Measurements from ENCODE around the gene CELF1.

Gene CELF1

DNA sequence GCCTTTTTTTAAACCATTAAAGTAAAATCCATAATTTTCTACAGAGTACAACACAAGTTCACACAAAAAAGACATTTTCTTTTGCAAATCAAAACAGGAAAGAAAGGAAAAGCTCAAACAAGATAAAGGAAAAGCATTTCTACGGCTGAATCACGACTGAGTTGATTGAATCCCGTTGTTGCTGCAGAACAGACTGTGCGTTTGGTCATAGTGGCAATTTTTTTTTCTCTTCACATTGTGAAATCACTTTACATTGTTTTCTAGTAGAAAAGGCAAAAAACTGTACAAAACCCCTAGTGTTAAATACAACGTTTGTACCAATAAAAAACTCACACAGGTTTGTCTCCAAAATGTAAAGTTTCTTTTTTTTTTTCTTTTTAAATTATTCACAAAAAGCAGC is 86.7 kb downstream of the CELF1 start:
- H3K4me2 ChIP-seq (ENCODE audit: low read depth, low read length, poor library complexity, severe bottlenecking), result no peak overlapping the region
- peaks cover 72% of the 10 kb centered on the region for H3K36me3 ChIP-seq (ENCODE audit: insufficient read depth, low read length)
- no peaks in the 10 kb centered on the region for H3K9me3 ChIP-seq (ENCODE audit: insufficient read depth, low read depth, low read length)
- TF ChIP-seq EZH2phosphoT487 (IDR thresholded peaks at IDR 0.05; ENCODE audit: borderline replicate concordance) (no peak), CTCF (conservative IDR thresholded peaks at IDR 0.05; ENCODE audit: low read length) (no peak)
- H3K9me2 ChIP-seq (replicated peaks; ENCODE audit: low read depth, low read length), result no peaks in the 10 kb centered on the region
- no peaks in the 10 kb centered on the region for H4K20me1 ChIP-seq (ENCODE audit: insufficient read depth, low read length, poor library complexity, severe bottlenecking)
- no peaks in the 10 kb centered on the region for H3F3A ChIP-seq (ENCODE audit: low read depth)
- peaks cover 15% of the 10 kb centered on the region; the same call in 1 of the 2 replicates for H3K79me2 ChIP-seq (ENCODE audit: insufficient read depth, low read length)
- no peak overlapping the region for H2AFZ ChIP-seq (ENCODE audit: low read length)
- H3K4me1 ChIP-seq (ENCODE audit: insufficient read depth, low read length, poor library complexity, severe bottlenecking), result no peaks in the 10 kb centered on the region
- H3K4me3 ChIP-seq (ENCODE audit: low read length, poor library complexity, severe bottlenecking), result no peak overlapping the region
- no peak overlapping the region for H3K9ac ChIP-seq (ENCODE audit: low read depth, low read length, poor library complexity, severe bottlenecking)
- H3K27me3 ChIP-seq (ENCODE audit: insufficient read depth, low read length, poor library complexity, severe bottlenecking), result no peaks in the 10 kb centered on the region

GRCh38 chr11:47464483-47464882 is 88.4 kb downstream of the CELF1 start:
- TF ChIP-seq EZH2phosphoT487 (IDR thresholded peaks at IDR 0.05; ENCODE audit: borderline replicate concordance) (no peak), CTCF (conservative IDR thresholded peaks at IDR 0.05; ENCODE audit: low read length) (no peak)
- no peak overlapping the region for H3K4me2 ChIP-seq (ENCODE audit: low read depth, low read length, poor library complexity, severe bottlenecking)
- no peak overlapping the region for H3K9ac ChIP-seq (ENCODE audit: low read depth, low read length, poor library complexity, severe bottlenecking)
- no peak overlapping the region for H2AFZ ChIP-seq (ENCODE audit: low read length)
- no peaks in the 10 kb centered on the region for H3K9me3 ChIP-seq (ENCODE audit: insufficient read depth, low read depth, low read length)
- no peak overlapping the region for H3K4me3 ChIP-seq (ENCODE audit: low read length, poor library complexity, severe bottlenecking)
- H3K4me1 ChIP-seq (ENCODE audit: insufficient read depth, low read length, poor library complexity, severe bottlenecking), result no peaks in the 10 kb centered on the region
- H4K20me1 ChIP-seq (ENCODE audit: insufficient read depth, low read length, poor library complexity, severe bottlenecking), result no peaks in the 10 kb centered on the region
- peaks cover 15% of the 10 kb centered on the region; the same call in 1 of the 2 replicates for H3K79me2 ChIP-seq (ENCODE audit: insufficient read depth, low read length)
- no peaks in the 10 kb centered on the region for H3F3A ChIP-seq (ENCODE audit: low read depth)
- peaks cover 56% of the 10 kb centered on the region; the same call in 1 of the 2 replicates for H3K36me3 ChIP-seq (ENCODE audit: insufficient read depth, low read length)
- H3K9me2 ChIP-seq (replicated peaks; ENCODE audit: low read depth, low read length), result no peaks in the 10 kb centered on the region
- H3K27me3 ChIP-seq (ENCODE audit: insufficient read depth, low read length, poor library complexity, severe bottlenecking), result no peaks in the 10 kb centered on the region

DNA sequence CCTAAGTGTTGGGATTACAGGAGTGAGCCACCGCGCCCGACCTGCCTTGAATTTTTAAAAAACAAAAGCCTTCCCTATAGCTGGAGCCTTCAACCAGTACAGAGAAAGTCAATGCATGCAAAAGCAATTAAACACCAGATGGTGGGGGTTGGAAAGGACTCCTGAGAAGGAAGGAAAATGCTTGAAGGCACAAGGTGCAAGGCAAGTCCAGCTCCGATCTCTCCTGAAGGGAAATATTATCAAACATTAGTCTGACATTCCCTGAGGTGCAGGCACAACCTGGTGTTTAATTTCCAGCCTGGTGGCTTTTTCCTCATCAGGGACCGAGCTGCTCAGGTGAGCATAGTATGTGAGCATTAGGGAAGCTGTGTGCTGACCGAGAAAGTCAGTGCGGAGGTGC is 91.1 kb downstream of the CELF1 start:
- peaks cover 15% of the 10 kb centered on the region; the same call in 1 of the 2 replicates for H3K79me2 ChIP-seq (ENCODE audit: insufficient read depth, low read length)
- no peak overlapping the region for H2AFZ ChIP-seq (ENCODE audit: low read length)
- H3K4me1 ChIP-seq (ENCODE audit: insufficient read depth, low read length, poor library complexity, severe bottlenecking), result no peaks in the 10 kb centered on the region
- H3K4me3 ChIP-seq (ENCODE audit: low read length, poor library complexity, severe bottlenecking), result no peak overlapping the region
- H3K27me3 ChIP-seq (ENCODE audit: insufficient read depth, low read length, poor library complexity, severe bottlenecking), result no peaks in the 10 kb centered on the region
- H3K9me3 ChIP-seq (ENCODE audit: insufficient read depth, low read depth, low read length), result no peaks in the 10 kb centered on the region
- no peaks in the 10 kb centered on the region for H3F3A ChIP-seq (ENCODE audit: low read depth)
- no peaks in the 10 kb centered on the region for H3K9me2 ChIP-seq (replicated peaks; ENCODE audit: low read depth, low read length)
- TF ChIP-seq CTCF (conservative IDR thresholded peaks at IDR 0.05; ENCODE audit: low read length) (no peak), EZH2phosphoT487 (IDR thresholded peaks at IDR 0.05; ENCODE audit: borderline replicate concordance) (no peak)
- H3K36me3 ChIP-seq (ENCODE audit: insufficient read depth, low read length), result peaks cover 36% of the 10 kb centered on the region; the same call in 1 of the 2 replicates
- no peak overlapping the region for H3K9ac ChIP-seq (ENCODE audit: low read depth, low read length, poor library complexity, severe bottlenecking)
- H3K4me2 ChIP-seq (ENCODE audit: low read depth, low read length, poor library complexity, severe bottlenecking), result no peak overlapping the region
- no peaks in the 10 kb centered on the region for H4K20me1 ChIP-seq (ENCODE audit: insufficient read depth, low read length, poor library complexity, severe bottlenecking)
